Astrocyte of the hippocampus (primary cell): ENCODE data around the gene CD58.
"Not testable (repeated sequence)": the region's sequence is repeated elsewhere in the genome, so short reads cannot be mapped to it uniquely, and the experiment has no call there.

Experiments
- DNase-seq: peaks from one replicate; pipeline ENCODE4 v3.0.0; 2011; ENCODE audit warnings: low read depth, low spot score

The CD58 gene

GRCh38 chr1:116593401-116593800, 22.6 kb upstream of the CD58 start:
- DNase-seq: not testable (repeated sequence)

- not testable (repeated sequence) for DNase-seq
These were observed 21.3 kb upstream of the CD58 start for GRCh38 chr1:116591951-116592605.

- DNase-seq: peak; percentile 24
These were observed 20.5 kb upstream of the CD58 start for GRCh38 chr1:116591006-116591950.

- not testable (repeated sequence) for DNase-seq
These were observed 19.7 kb upstream of the CD58 start for GRCh38 chr1:116590359-116591005.

- DNase-seq: peak; percentile 40
These were observed 18.4 kb upstream of the CD58 start for GRCh38 chr1:116589101-116589735.

- DNase-seq: no peak
These were observed 16.8 kb upstream of the CD58 start for GRCh38 chr1:116587501-116588227.

- no peak for DNase-seq
These were observed 15.9 kb upstream of the CD58 start for GRCh38 chr1:116586741-116587143.

- peak; percentile 26 for DNase-seq
These were observed 15.1 kb upstream of the CD58 start for GRCh38 chr1:116585886-116586285.

- no peak for DNase-seq
These were observed 10.6 kb upstream of the CD58 start for GRCh38 chr1:116581323-116581885.

GRCh38 chr1:116580446-116581322, 9.9 kb upstream of the CD58 start:
- DNase-seq: peak; percentile 55

GRCh38 chr1:116579259-116579875, 8.5 kb upstream of the CD58 start:
- DNase-seq: no peak

GRCh38 chr1:116578581-116578980, 7.8 kb upstream of the CD58 start:
- DNase-seq: no peak

GRCh38 chr1:116577759-116578314, 7.0 kb upstream of the CD58 start:
- DNase-seq: no peak

GRCh38 chr1:116574581-116575291, 3.9 kb upstream of the CD58 start:
- peak; percentile 86 for DNase-seq

GRCh38 chr1:116573431-116574095, 2.7 kb upstream of the CD58 start:
- no peak for DNase-seq

- DNase-seq: peak; percentile 43
These were observed 2.1 kb upstream of the CD58 start for GRCh38 chr1:116572771-116573430.

GRCh38 chr1:116572099-116572498, 1.3 kb upstream of the CD58 start:
- DNase-seq: no peak
